WTC11 (cell line): ENCODE data around the gene FAM118B.

Experiments used
- FOXJ3 ChIP-seq: sonication (generic); formaldehyde crosslinking; IDR thresholded peaks from 2 replicates; pipeline ENCODE4 v1.9.0; 2021; ENCODE audit warnings: missing genetic modification reagents, mild to moderate bottlenecking, borderline replicate concordance
- GTF2I ChIP-seq: fragments of 250-450 bp; sonication (Bioruptor Pico); conservative IDR thresholded peaks from 2 replicates; pipeline ENCODE4 v1.4.0; 2021; ENCODE audit warnings: mild to moderate bottlenecking
- NFE2L1 ChIP-seq: sonication (generic); formaldehyde crosslinking; IDR thresholded peaks from 2 replicates; pipeline ENCODE4 v1.8.1; 2023; ENCODE audit warnings: missing genetic modification reagents
- RELA ChIP-seq: sonication (generic); formaldehyde crosslinking; IDR thresholded peaks from 2 replicates; pipeline ENCODE4 v1.8.1; 2022; ENCODE audit warnings: missing genetic modification reagents, mild to moderate bottlenecking, borderline replicate concordance
- ZNF396 ChIP-seq: fragments of 250-450 bp; sonication (Bioruptor Pico); IDR thresholded peaks from 2 replicates; pipeline ENCODE4 v1.8.0; 2021; ENCODE audit warnings: mild to moderate bottlenecking, moderate library complexity, borderline replicate concordance
- TF ChIP-seq, protein P1 (sequence below): sonication (generic); formaldehyde crosslinking; IDR thresholded peaks from 2 replicates; pipeline ENCODE4 v1.8.1; 2023; ENCODE audit warnings: mild to moderate bottlenecking, missing genetic modification reagents
- TF ChIP-seq, protein P2 (sequence below): fragments of 200-600 bp; IDR thresholded peaks from 2 replicates; pipeline ENCODE4 v1.8.0; 2022; ENCODE audit warnings: antibody characterized with exemption
- TF ChIP-seq, protein P3 (sequence below): sonication (generic); formaldehyde crosslinking; IDR thresholded peaks from 2 replicates; pipeline ENCODE4 v1.8.0; 2022; ENCODE audit warnings: mild to moderate bottlenecking, missing genetic modification reagents

DNA sequence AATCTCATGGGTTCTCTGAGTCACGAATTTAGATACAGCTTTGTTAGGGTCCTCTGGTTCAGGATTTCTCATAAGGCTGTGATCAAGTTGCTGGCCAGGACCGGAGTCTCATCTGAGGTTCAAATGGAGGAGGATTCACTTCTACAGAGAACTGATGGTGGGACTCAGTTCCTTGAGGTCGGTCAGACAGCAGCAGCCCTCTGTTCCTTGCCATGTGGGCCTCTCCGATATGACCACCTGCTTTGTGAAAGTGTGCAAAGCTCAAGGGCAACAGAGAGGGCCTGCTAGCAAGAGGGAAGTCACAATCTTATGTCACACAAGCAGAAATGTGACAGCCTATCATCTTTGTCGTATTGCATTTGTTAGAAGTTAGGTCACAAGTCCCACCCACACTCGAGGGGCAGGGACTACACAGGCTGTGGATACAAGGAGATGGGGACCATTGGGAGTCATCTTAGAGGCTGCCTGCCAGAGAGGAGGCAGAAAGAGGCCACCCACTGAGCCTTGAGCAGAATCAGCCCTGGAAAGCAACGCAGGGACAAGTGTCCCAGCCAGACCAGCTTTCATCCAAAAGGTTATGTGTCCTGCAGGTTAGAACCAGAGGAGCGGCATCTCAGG lies 34.6 kb upstream of the FAM118B start:
- TF ChIP-seq, protein P1, sequence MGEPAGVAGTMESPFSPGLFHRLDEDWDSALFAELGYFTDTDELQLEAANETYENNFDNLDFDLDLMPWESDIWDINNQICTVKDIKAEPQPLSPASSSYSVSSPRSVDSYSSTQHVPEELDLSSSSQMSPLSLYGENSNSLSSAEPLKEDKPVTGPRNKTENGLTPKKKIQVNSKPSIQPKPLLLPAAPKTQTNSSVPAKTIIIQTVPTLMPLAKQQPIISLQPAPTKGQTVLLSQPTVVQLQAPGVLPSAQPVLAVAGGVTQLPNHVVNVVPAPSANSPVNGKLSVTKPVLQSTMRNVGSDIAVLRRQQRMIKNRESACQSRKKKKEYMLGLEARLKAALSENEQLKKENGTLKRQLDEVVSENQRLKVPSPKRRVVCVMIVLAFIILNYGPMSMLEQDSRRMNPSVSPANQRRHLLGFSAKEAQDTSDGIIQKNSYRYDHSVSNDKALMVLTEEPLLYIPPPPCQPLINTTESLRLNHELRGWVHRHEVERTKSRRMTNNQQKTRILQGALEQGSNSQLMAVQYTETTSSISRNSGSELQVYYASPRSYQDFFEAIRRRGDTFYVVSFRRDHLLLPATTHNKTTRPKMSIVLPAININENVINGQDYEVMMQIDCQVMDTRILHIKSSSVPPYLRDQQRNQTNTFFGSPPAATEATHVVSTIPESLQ (CRISPR knock-in tag), result no peak
- TF ChIP-seq NFE2L1 (CRISPR knock-in tag) (no peak), GTF2I (CRISPR knock-in tag) (no peak), RELA (no peak), ZNF396 (CRISPR knock-in tag) (no peak), FOXJ3 (no peak)
- TF ChIP-seq, protein P2, sequence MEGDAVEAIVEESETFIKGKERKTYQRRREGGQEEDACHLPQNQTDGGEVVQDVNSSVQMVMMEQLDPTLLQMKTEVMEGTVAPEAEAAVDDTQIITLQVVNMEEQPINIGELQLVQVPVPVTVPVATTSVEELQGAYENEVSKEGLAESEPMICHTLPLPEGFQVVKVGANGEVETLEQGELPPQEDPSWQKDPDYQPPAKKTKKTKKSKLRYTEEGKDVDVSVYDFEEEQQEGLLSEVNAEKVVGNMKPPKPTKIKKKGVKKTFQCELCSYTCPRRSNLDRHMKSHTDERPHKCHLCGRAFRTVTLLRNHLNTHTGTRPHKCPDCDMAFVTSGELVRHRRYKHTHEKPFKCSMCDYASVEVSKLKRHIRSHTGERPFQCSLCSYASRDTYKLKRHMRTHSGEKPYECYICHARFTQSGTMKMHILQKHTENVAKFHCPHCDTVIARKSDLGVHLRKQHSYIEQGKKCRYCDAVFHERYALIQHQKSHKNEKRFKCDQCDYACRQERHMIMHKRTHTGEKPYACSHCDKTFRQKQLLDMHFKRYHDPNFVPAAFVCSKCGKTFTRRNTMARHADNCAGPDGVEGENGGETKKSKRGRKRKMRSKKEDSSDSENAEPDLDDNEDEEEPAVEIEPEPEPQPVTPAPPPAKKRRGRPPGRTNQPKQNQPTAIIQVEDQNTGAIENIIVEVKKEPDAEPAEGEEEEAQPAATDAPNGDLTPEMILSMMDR, result no peak
- TF ChIP-seq, protein P3, sequence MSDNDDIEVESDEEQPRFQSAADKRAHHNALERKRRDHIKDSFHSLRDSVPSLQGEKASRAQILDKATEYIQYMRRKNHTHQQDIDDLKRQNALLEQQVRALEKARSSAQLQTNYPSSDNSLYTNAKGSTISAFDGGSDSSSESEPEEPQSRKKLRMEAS (CRISPR knock-in tag), result no peak
